ENCODE results near the gene ADGRF3.

DNA sequence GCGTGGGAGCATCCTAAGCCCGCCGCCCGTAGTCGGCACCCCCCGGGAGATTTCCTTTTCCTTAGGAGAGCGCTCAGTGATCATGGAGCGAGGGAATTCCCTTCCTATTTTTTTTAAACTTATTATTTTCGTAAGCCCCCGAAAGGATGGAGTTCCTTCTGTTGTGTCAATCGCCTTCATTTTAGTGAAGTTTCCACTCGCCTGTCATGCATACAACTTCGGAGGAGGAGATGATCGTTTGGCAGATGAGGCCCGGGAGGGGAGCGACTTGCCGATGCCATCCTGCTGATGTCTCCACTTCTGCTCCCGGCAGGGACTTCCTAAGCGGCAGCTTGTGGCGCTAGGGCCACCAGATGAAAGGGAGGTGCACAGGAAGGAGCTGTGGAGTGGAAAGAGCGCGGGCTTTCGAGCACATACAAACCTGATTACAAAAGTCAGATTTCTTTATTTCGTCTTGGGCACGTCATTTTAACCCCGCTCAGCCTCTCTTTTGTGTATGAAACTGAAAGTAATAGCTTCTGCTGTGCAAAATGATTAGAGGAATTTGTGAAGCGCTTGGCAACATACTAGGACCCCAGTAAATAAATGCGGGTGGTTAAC is at the start of gene ADGRF3:
- TF ChIP-seq CTCF (IDR thresholded peaks at IDR 0.05) (no peak), EZH2 (IDR thresholded peaks at IDR 0.05) (no peak), EZH2phosphoT487 (IDR thresholded peaks at IDR 0.05) (no peak)
